Breast epithelium (tissue), 3 donors: ENCODE measurements around the gene CCDC51.

Experiments
- POLR2AphosphoS5 ChIP-seq, 3 donors: sonication (generic); formaldehyde crosslinking; IDR thresholded peaks; one replicate each; pipeline ENCODE4 v1.6.1; 2017; ENCODE audit warnings: antibody characterized with exemption in 3 of 3
- TF ChIP-seq, protein P1 (sequence below), 3 donors: fragments of 450-650 bp; IDR thresholded peaks; one replicate each; pipeline ENCODE4 v1.5.1; 2016 to 2017; ENCODE audit warnings: antibody characterized with exemption in 3 of 3, mild to moderate bottlenecking in 3 of 3, moderate library complexity in 3 of 3

DNA sequence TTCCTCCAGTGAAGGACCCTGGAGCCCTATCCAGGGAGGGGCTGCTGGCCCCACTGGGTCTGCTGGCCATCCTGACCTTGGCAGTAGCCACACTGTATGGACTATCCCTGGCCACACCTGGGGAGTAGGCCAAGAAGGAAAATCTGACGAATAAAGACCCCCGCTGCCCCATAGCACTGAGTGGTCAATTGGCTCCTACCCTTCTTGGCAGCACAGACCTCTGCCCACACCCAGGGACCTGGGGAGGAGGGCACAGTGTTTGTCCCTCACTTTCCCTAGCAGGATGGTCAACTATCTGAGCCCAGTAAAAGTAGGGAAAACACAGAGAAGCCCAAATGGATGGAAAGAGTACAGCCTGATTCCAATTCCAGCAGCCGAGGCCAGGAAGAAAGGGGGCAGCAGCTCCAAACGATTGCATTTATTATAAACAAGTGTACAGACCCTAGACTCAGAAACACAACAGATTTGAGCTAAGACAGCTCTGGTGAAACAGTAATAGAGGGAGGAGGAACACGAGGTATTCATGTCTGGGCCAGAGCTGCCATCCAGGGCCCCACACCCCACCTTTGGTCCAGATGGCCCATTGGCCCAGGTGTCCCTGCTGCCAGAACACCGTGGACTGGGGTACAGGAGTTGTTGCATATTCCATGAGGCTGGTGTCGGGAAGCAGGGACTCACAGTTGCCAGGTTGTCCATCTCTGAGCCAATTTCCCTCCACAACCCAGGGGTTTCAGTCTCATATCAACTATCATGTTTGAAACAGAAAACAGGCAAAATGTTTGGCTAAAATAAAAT, 27.8 kb upstream of the CCDC51 start:
- TF ChIP-seq POLR2AphosphoS5 (IDR thresholded peaks at IDR 0.05): no peak
- TF ChIP-seq, protein P1, sequence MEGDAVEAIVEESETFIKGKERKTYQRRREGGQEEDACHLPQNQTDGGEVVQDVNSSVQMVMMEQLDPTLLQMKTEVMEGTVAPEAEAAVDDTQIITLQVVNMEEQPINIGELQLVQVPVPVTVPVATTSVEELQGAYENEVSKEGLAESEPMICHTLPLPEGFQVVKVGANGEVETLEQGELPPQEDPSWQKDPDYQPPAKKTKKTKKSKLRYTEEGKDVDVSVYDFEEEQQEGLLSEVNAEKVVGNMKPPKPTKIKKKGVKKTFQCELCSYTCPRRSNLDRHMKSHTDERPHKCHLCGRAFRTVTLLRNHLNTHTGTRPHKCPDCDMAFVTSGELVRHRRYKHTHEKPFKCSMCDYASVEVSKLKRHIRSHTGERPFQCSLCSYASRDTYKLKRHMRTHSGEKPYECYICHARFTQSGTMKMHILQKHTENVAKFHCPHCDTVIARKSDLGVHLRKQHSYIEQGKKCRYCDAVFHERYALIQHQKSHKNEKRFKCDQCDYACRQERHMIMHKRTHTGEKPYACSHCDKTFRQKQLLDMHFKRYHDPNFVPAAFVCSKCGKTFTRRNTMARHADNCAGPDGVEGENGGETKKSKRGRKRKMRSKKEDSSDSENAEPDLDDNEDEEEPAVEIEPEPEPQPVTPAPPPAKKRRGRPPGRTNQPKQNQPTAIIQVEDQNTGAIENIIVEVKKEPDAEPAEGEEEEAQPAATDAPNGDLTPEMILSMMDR (IDR thresholded peaks at IDR 0.05): no peak
